A673 (cell line): ENCODE data around the gene TAS1R3. TPM values are rescaled to one million over a fixed set of nuclear protein-coding genes. Genes with fewer than 3 reads are reported as not detected.

Experiments
- BruUV-seq: library from RNA; stranded (reverse); fragments of 400-500 nt; replicated peaks from 2 replicates; lab custom pipeline; 2021; lab: Mats Ljungman, UMichigan
- CTCF ChIA-PET: fragments of 300-600 bp; sonication (Branson Sonifier 250); formaldehyde crosslinking; loops from one replicate; lab custom pipeline; 2022; ENCODE audit warnings: antibody characterized with exemption; lab: Charles Lee
- POLR2A ChIA-PET: fragments of 300-600 bp; sonication (Branson Sonifier 250); formaldehyde crosslinking; loops from one replicate; lab custom pipeline; 2022; ENCODE audit warnings: antibody characterized with exemption; ENCODE audit not compliant: low non-redundant PET; lab: Charles Lee
- DNase-seq: peaks from one replicate; pipeline ENCODE4 v3.0.0-alpha.2; 2015; ENCODE audit warnings: low spot score
- H3K27ac ChIP-seq: fragments of 200-600 bp; sonication (generic); 2 replicates; pipeline ENCODE4 v1.5.1; 2016; ENCODE audit warnings: mixed run types, low read depth, mild to moderate bottlenecking, mixed read lengths, antibody characterized with exemption, low read length; ENCODE audit not compliant: poor library complexity, severe bottlenecking
- H3K27me3 ChIP-seq: fragments of 200-600 bp; sonication (generic); replicated peaks from 2 replicates; pipeline ENCODE4 v1.6.1; 2017; ENCODE audit warnings: mixed run types, low read depth, mild to moderate bottlenecking, mixed read lengths, antibody characterized with exemption, low read length; ENCODE audit not compliant: insufficient read depth, poor library complexity
- H3K36me3 ChIP-seq: fragments of 200-600 bp; sonication (generic); 2 replicates; pipeline ENCODE4 v1.6.1; 2016; ENCODE audit warnings: mixed run types, mild to moderate bottlenecking, mixed read lengths, antibody characterized with exemption, low read length; ENCODE audit not compliant: insufficient read depth, poor library complexity, severe bottlenecking
- H3K4me1 ChIP-seq: fragments of 200-600 bp; sonication (generic); 2 replicates; pipeline ENCODE4 v1.6.1; 2017; ENCODE audit warnings: mixed run types, mild to moderate bottlenecking, mixed read lengths, antibody characterized with exemption, low read length; ENCODE audit not compliant: insufficient read depth, poor library complexity, severe bottlenecking
- H3K4me3 ChIP-seq: fragments of 200-600 bp; sonication (generic); 2 replicates; pipeline ENCODE4 v1.5.1; 2016; ENCODE audit warnings: low read depth, mixed run types, mild to moderate bottlenecking, mixed read lengths, low read length; ENCODE audit not compliant: poor library complexity, severe bottlenecking
- H3K9me3 ChIP-seq: fragments of 200-600 bp; sonication (generic); 2 replicates; pipeline ENCODE4 v1.6.1; 2016; ENCODE audit warnings: mixed run types, low read depth, mild to moderate bottlenecking, mixed read lengths, antibody characterized with exemption, low read length; ENCODE audit not compliant: poor library complexity, severe bottlenecking
- EZH2 ChIP-seq: fragments of 200-600 bp; sonication (generic); IDR thresholded peaks from 2 replicates; pipeline ENCODE4 v1.6.1; 2017; ENCODE audit warnings: borderline replicate concordance, low read depth, mild to moderate bottlenecking, mixed read lengths, antibody characterized with exemption, low read length; ENCODE audit not compliant: poor library complexity, severe bottlenecking
- intact Hi-C: fragments of 100-400 bp; cut with micrococcal nuclease; formaldehyde crosslinking; loops from one replicate; pipeline ENCODE4 v1.10.0; 2022; ENCODE audit not compliant: unreplicated experiment
- total RNA-seq: library from RNA; stranded (reverse); gene quantifications from 2 replicates; pipeline ENCODE4 v1.2.3, GENCODE V29; 2021
- TF ChIP-seq, protein P1 (sequence below): fragments of 300-800, 200-600 bp; sonication (generic); conservative IDR thresholded peaks from 2 replicates; pipeline ENCODE4 v1.5.1; 2017; ENCODE audit warnings: low read depth, mild to moderate bottlenecking, antibody characterized with exemption, low read length, moderate library complexity, mixed read lengths

Gene TAS1R3
- total RNA-seq, 1 experiment from 2014 or later: 0.21 TPM

- ChIA-PET CTCF (interaction anchor here (0.7 to 1.3 kb wide), 2 partner anchors 249 to 467 kb away, joined by 3 read pairs; no protein-coding TSS in a partner anchor), POLR2A (no interaction called here)
- intact Hi-C loops: loop anchor here (10.0 kb wide), 1 partner anchor 257 kb away; the partner anchor contains the start of gene C1orf159
- no peak overlapping the region for H3K27ac ChIP-seq
- no peaks in the 10 kb centered on the region for H3K27me3 ChIP-seq
- H3K36me3 ChIP-seq: no peaks in the 10 kb centered on the region
- no peak for DNase-seq
- H3K4me3 ChIP-seq: no peak overlapping the region
- H3K9me3 ChIP-seq: no peaks in the 10 kb centered on the region
- no TSS peak for BruUV-seq
- peaks cover 10% of the 10 kb centered on the region for H3K4me1 ChIP-seq
- TF ChIP-seq EZH2: no peak
- TF ChIP-seq, protein P1, sequence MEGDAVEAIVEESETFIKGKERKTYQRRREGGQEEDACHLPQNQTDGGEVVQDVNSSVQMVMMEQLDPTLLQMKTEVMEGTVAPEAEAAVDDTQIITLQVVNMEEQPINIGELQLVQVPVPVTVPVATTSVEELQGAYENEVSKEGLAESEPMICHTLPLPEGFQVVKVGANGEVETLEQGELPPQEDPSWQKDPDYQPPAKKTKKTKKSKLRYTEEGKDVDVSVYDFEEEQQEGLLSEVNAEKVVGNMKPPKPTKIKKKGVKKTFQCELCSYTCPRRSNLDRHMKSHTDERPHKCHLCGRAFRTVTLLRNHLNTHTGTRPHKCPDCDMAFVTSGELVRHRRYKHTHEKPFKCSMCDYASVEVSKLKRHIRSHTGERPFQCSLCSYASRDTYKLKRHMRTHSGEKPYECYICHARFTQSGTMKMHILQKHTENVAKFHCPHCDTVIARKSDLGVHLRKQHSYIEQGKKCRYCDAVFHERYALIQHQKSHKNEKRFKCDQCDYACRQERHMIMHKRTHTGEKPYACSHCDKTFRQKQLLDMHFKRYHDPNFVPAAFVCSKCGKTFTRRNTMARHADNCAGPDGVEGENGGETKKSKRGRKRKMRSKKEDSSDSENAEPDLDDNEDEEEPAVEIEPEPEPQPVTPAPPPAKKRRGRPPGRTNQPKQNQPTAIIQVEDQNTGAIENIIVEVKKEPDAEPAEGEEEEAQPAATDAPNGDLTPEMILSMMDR: no peak
Measured at GRCh38 chr1:1371364-1371745, 40.3 kb downstream of the TAS1R3 start.

DNA sequence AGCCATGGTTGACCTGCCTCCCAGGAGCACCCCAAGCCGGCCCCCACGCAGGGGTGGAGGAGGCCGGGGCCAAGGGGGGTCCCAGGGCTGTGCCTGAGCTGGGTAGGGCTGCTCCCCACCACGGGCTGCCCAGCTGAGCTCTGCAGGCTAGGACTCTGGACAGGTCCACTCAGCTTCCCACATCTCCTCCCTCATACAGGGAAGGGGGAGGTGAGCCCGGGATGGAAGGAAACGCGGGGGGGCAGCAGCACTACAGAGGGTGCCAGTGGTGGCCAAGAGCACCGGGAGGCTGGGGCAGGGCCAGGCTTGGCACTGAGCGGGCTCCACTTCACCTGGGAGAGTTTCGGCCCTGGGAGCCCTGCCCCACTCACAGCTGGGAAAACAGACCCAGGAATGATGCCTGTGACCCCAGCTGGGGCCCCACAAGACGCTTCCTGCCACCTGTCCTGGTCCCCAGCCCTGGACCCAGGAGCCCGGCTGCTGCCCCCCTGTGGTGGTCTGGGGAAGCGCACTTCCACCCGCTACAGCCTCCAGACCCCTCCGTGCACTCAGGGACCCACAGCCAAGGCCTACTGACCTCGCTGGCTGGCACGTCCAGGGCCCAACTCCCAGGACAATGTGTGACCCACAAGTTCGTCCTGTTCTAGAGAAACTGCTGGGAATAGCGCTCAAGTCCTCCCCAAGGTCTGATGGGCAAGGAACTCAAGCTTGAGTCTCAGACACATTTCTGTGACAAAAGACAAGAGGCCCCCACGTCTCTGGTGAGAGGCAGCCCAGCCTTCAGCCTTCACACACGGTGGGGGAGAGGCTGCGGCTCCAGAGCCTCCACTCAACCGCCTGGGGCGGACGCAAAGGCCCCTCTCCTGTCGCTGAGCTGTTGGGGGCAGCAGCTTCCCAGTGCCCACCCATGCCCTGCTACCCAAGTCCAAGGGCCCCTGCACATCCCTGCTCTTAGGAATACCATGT lies 40.9 kb downstream of the TAS1R3 start:
- ChIA-PET POLR2A (no interaction called here), CTCF (interaction anchor here (0.6 to 1.3 kb wide), 4 partner anchors 49 to 468 kb away, joined by 3 to 9 read pairs (median 4); partner anchors contain the start of gene ANKRD65)
- no peaks in the 10 kb centered on the region for H3K36me3 ChIP-seq
- no TSS peak for BruUV-seq
- no peak overlapping the region for H3K27ac ChIP-seq
- peaks cover 10% of the 10 kb centered on the region for H3K4me1 ChIP-seq
- H3K4me3 ChIP-seq: no peak overlapping the region
- intact Hi-C loops: loop anchor here (10.0 kb wide), 1 partner anchor 257 kb away; the partner anchor contains the start of gene C1orf159
- TF ChIP-seq, protein P1: peak; percentile 96
- no peak for TF ChIP-seq EZH2
- peak; percentile 63 for DNase-seq
- no peaks in the 10 kb centered on the region for H3K9me3 ChIP-seq
- H3K27me3 ChIP-seq: no peaks in the 10 kb centered on the region

DNA sequence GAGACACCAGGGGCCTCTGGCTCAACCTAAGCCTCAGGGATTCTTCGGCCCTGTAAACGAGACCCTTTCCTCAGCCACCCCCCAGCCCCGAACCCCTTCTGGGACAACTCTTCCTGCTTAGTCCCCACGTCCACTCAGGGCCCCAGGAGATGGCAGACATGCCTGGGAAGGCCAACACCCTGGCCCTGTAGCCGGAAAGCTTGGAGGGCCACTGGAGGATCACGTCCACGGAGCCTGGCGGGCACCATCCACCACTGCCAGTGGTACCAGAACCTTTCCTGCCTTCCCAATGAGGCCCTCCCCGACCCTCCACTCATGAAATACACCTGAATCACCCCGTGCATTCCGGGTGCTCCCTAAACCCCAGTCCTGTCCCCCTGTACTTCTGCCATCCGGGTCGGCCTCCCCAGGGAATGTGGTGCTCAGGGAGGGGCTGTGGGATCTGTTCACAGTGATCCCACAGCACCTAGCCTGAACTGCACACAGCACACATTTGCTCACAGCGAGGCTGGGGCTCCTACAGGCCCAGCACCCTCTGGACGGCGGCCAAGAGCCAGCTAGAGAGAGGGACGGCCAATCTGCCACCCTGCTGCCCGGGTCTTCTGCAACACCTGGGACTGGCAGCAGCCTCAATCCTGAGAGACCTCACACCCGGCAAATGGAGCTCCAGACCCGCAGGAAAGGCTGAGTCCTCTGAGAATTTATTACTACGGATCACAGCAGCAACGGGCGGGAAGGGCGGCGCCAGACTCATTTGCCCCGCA lies 42.2 kb downstream of the TAS1R3 start:
- no peaks in the 10 kb centered on the region for H3K9me3 ChIP-seq
- DNase-seq: no peak
- BruUV-seq: no TSS peak
- H3K4me1 ChIP-seq: peaks cover 10% of the 10 kb centered on the region
- H3K27me3 ChIP-seq: no peaks in the 10 kb centered on the region
- POLR2A ChIA-PET: no interaction called here
- H3K4me3 ChIP-seq: no peak overlapping the region
- CTCF ChIA-PET: interaction anchor here (0.9 kb wide), 1 partner anchor 48 kb away, joined by 9 read pairs; the partner anchor contains the start of gene ANKRD65
- intact Hi-C loops: loop anchor here (10.0 kb wide), 1 partner anchor 258 kb away; the partner anchor contains the start of gene C1orf159
- no peak overlapping the region for H3K27ac ChIP-seq
- TF ChIP-seq, protein P1: no peak
- no peak for TF ChIP-seq EZH2
- H3K36me3 ChIP-seq: no peaks in the 10 kb centered on the region
